IMR-90 (cell line): Measurements from ENCODE around the gene IGFBP5.

Experiments used
- BHLHE40 ChIP-seq: fragments of 150-350 bp; IDR thresholded peaks from 2 replicates; pipeline ENCODE4 v1.6.1; 2016; ENCODE audit warnings: mild to moderate bottlenecking, low read depth, low read length
- CEBPB ChIP-seq: IDR thresholded peaks from 2 replicates; pipeline ENCODE4 v1.6.1; 2012; ENCODE audit warnings: low read depth, low read length, improper control_type of control experiment
- CHD1 ChIP-seq: IDR thresholded peaks from 2 replicates; pipeline ENCODE4 v1.6.1; 2012; ENCODE audit warnings: low read depth, low read length, improper control_type of control experiment
- CTCF ChIP-seq: conservative IDR thresholded peaks from 2 replicates; pipeline ENCODE4 v1.5.1; 2012; ENCODE audit warnings: mild to moderate bottlenecking, low read depth, low read length, improper control_type of control experiment
- FOS ChIP-seq: fragments of 150-350 bp; IDR thresholded peaks from 2 replicates; pipeline ENCODE4 v1.6.1; 2016; ENCODE audit warnings: low read depth, low read length
- MAFK ChIP-seq: IDR thresholded peaks from 2 replicates; pipeline ENCODE4 v1.6.1; 2012; ENCODE audit warnings: low read depth, low read length, improper control_type of control experiment
- MAZ ChIP-seq: IDR thresholded peaks from 2 replicates; pipeline ENCODE4 v1.6.1; 2012; ENCODE audit warnings: low read depth, mild to moderate bottlenecking, low read length, improper control_type of control experiment, moderate library complexity, borderline replicate concordance
- MXI1 ChIP-seq: IDR thresholded peaks from 2 replicates; pipeline ENCODE4 v1.6.1; 2012; ENCODE audit warnings: low read depth, mild to moderate bottlenecking, low read length, moderate library complexity, borderline replicate concordance
- POLR2A ChIP-seq: IDR thresholded peaks from 2 replicates; pipeline ENCODE4 v1.6.1; 2012; ENCODE audit warnings: mild to moderate bottlenecking, low read depth, low read length
- RAD21 ChIP-seq: IDR thresholded peaks from 2 replicates; pipeline ENCODE4 v1.6.1; 2012; ENCODE audit warnings: low read length, improper control_type of control experiment
- RFX5 ChIP-seq: IDR thresholded peaks from 2 replicates; pipeline ENCODE4 v1.8.0; 2012; ENCODE audit warnings: low read depth, mild to moderate bottlenecking, low read length, moderate library complexity
- SMC3 ChIP-seq: fragments of 150-350 bp; IDR thresholded peaks from 2 replicates; pipeline ENCODE4 v1.6.1; 2016; ENCODE audit warnings: low read depth, mild to moderate bottlenecking, antibody characterized with exemption, low read length, moderate library complexity
- TF ChIP-seq, protein P1 (sequence below): fragments of 150-350 bp; IDR thresholded peaks from 2 replicates; pipeline ENCODE4 v1.6.1; 2017; ENCODE audit warnings: mild to moderate bottlenecking, antibody characterized with exemption, low read length, low read depth

GRCh38 chr2:216665717-216666116 lies 29.6 kb downstream of the IGFBP5 start:
- TF ChIP-seq POLR2A (no peak), CHD1 (no peak), CTCF (no peak), SMC3 (no peak), RFX5 (no peak), RAD21 (no peak), MXI1 (no peak), MAZ (no peak), FOS (no peak), MAFK (no peak), CEBPB (no peak), BHLHE40 (no peak)
- TF ChIP-seq, protein P1, sequence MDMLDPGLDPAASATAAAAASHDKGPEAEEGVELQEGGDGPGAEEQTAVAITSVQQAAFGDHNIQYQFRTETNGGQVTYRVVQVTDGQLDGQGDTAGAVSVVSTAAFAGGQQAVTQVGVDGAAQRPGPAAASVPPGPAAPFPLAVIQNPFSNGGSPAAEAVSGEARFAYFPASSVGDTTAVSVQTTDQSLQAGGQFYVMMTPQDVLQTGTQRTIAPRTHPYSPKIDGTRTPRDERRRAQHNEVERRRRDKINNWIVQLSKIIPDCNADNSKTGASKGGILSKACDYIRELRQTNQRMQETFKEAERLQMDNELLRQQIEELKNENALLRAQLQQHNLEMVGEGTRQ: no peak
